HG02981 (cell line): ENCODE measurements around the gene UBQLN3.

Source experiments
- ATAC-seq: cut with Tn5 transposase; IDR thresholded peaks from one replicate; pipeline ENCODE4 v1.9.1; 2021; ENCODE audit warnings: mild to moderate bottlenecking, moderate library complexity; ENCODE audit not compliant: unreplicated experiment

Gene UBQLN3

GRCh38 chr11:5509803-5510202, at the start of gene UBQLN3:
UBQLN3 (minus strand) TSS chr11:5509957; CDS start chr11:5509558, 399 bp downstream.
- ATAC-seq: no peak

GRCh38 chr11:5557751-5558150, 48.0 kb upstream of the UBQLN3 start:
- ATAC-seq: no peak

GRCh38 chr11:5556596-5557188, 46.9 kb upstream of the UBQLN3 start:
- ATAC-seq: no peak

GRCh38 chr11:5553343-5553742, 43.6 kb upstream of the UBQLN3 start:
- ATAC-seq: no peak

DNA sequence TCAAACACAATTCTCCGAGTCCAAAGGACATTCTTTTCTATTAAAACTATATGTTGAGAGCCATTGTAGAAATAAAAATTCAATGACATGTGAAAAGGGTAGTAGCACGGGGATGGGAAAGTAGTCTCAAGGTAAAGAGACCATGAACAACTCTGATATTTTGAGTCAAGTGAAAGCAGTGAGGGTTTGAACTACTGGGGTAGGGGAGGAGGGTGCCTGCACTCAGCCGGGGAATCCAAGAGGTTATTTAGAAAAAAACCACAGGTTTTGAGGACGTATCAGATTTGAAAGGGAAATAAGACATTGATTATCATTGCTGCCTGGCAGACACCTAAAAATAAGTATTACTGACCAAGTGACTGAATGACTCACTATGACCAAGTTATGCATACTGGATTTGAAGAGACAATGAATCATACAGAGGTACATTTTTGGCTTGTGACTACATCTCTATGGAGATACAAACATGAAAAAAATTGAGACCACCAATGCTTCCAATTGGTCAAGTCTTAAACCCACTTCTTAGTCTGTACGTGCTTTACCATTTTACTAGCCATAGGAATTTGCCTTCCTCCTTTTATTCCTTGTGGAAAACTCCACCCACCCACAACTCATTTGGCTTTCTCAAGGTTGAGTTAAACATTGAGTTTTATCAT, 40.8 kb upstream of the UBQLN3 start:
- ATAC-seq: peak; percentile 73

DNA sequence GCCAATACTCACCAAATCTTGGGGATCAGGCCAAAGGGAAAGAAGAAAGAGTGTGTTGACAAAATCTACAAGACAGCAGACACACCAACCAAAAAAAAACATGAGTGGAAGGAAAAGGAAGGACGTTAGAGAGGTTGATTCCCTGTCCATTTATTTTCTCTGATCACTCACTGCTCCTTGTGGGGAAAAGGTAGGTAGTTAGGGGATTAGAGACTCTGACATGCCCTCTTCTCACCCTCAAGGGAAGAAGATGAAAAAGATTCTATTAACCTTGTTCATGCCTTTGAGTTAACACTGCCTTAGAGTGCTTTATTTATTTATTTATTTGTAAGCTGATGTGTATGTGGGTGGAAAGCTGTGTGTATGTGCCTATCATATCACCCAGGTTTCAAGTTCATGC, 38.7 kb upstream of the UBQLN3 start, which contains the start of gene OR52H1:
Gene OR52H1, minus strand, starts transcription at position 101 of the 400 bp plus-strand sequence. CDS start 3,035 bp downstream, outside the sequence.
- no peak for ATAC-seq

DNA sequence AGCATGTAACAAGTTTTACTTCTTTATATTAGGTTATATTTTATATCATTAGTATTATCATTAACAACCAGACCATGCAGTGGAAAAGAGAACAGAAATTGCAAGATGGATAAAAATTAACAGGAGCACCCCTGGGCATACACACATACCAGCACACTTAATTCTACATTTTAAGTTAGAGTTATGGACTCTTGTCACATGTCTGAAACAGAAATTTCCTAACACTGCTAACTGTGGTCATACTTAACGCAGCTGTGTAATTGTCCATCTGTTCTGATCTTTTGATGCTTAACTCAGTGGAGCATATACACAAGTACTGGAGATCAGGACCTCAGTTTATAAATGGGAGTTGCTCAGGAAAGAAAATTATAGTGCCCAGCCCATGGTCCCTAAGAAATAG, 38.2 kb upstream of the UBQLN3 start:
- peak; percentile 55 for ATAC-seq

GRCh38 chr11:5546457-5546856, 36.7 kb upstream of the UBQLN3 start:
- ATAC-seq: no peak

GRCh38 chr11:5541427-5541826, 31.7 kb upstream of the UBQLN3 start:
- no peak for ATAC-seq

DNA sequence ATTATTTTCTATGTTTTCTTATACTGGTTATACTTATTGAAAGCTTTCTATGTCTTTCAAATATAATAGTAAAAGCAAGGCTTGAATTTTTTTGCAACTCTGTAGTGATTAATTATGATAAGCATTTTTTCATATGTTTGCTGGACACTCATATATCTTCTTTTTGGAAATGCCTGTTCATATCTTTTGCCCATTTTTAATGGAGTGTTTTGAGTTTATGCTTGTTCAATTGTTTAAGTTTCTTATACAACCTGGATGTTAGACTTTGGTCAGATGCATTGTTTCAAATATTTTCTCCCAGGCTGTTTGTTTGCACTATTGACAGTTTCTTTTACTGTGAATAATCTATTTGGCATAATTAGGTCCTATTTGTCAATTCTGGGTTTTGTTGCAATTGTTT, 26.7 kb upstream of the UBQLN3 start:
- ATAC-seq: no peak

DNA sequence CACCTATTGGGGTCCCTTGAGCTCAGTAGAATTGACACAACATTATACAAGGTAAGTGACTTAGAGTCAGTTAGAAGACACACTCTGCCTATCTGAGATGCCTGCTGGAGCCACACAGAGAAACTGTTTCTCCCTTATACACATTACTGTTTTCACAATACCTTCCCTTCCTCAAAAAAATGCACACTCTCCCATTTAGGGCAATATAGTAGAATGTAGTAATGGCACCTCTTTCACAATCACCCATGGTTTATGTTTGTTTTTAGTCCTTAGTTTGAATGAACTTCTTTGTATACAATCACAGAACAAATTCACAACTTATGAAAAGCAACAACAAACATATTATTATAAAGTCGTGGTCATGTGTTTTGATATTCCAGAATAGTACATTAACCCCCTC, 24.3 kb upstream of the UBQLN3 start:
- ATAC-seq: no peak

GRCh38 chr11:5531053-5531831, 21.5 kb upstream of the UBQLN3 start:
- ATAC-seq: no peak

DNA sequence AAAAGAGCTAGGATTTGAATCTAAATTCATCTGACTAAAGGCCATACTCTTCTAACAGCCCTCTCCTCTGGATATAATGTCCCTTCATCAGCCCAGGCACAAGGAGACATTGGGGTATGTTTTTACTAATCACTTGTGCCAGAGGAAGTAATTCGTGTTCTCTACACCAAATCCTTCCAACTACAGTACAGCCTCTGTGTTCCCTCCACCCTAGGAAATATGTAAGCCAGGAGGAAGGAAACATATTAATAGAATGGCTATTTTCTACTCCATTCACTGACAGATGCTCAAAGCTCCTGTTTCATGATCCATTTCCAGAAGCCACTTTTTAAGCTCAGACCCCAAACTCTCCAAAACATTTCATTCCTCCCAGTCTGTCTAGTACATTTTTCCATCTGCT, 18.7 kb upstream of the UBQLN3 start:
- ATAC-seq: no peak

GRCh38 chr11:5527716-5528115, 18.0 kb upstream of the UBQLN3 start:
- no peak for ATAC-seq

GRCh38 chr11:5524756-5525155, 15.0 kb upstream of the UBQLN3 start:
- no peak for ATAC-seq

DNA sequence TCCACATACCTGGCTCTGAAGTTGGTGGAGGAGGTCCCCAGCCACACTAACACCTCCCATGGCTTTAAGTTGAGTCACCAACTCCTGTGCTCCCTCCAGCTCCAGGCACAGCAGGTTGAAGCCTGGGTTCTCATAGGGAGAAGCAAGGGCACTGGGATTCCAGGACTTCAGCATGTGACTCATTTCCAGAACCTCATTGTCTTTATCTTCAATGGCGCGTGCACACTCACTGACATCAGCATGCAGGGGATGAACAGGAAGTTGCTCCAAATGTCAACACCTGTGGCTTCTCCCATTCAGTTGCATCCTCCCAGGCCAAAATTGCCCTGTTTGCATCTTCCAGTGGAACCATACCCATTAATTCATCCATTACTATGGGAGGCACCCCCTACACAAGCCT, 12.6 kb upstream of the UBQLN3 start:
- no peak for ATAC-seq

DNA sequence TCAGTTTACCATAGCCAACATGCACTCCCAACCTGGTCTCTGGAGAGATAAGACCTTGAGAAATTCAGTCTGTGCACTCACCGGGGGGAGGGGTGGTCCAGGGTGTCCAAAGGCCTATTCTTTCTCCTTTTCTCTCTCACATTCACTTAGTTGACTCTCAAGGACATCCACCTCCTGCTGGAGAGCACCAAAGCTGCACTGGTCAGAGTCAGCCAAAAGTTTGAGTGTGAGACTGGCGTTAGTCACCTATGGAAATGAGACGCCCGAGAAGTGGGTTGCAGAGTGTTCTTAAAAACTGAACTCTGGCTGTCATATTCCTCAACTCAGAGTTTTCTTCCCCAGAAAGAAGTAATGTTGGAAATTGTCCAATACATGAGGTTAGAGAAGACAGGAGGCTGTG, 11.8 kb upstream of the UBQLN3 start:
- no peak for ATAC-seq

DNA sequence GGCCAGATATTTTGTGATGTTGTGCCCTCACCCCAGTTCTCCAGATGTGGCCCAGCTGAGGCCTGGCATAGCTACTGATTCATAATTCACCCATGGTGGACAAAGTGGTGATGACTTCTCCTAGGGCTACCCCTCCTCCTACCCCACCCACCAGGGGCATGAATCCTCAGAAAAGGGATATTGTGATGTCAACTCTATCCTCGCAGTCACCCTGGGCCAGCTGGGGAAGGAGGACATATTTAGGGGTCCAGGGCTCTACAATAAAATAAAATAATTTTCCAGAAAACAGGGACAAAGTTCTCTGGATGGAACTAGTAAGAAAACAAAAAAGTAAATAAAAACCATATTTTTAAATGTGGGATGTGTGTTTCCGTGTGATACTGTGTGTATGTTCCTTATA, 6.8 kb upstream of the UBQLN3 start, which contains the start of gene UBQLNL:
Gene UBQLNL, minus strand, starts transcription at position 101 of the 400 bp plus-strand sequence. CDS start 258 bp downstream, outside the sequence.
- ATAC-seq: no peak

- no peak for ATAC-seq
Measured at GRCh38 chr11:5514841-5515240, 5.1 kb upstream of the UBQLN3 start.

GRCh38 chr11:5508605-5509004, 1.2 kb downstream of the UBQLN3 start:
- no peak for ATAC-seq

DNA sequence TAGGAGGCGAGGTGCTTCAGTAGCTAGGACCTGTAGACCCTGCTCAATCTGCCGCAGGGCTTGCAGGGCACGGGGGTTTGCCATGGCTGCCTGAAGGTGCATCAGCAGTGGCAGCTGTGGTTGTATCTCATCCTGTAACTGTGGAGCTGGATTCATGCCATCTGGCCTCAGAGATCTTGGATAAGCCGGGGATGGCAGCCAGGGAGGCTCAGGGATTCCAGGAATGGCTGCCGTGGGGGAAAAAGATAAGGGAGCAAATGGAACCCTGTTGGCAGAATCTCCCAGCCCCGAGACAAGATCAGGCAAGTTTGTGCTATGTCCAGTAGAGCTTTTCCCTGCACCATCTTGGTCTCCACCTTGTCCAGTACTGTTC, 1.8 kb downstream of the UBQLN3 start:
- ATAC-seq: no peak
